T-helper 2 cell treated with Interferon-gamma antibody and Interleukin-4, amounts not matched to agents 5 μg/mL and 100 μg/mL, for 36 hours (primary cell): ENCODE results near the gene SEMA4D.

Source experiments
- DNase-seq: peaks from one replicate; pipeline ENCODE4 v3.0.0; 2021; ENCODE audit warnings: low spot score
- H3K27ac Mint-ChIP-seq: one replicate; pipeline ENCODE4 v1.8.0; 2021; ENCODE audit warnings: mild to moderate bottlenecking, mixed read lengths
- H3K27me3 Mint-ChIP-seq: one replicate; pipeline ENCODE4 v1.8.0; 2021; ENCODE audit warnings: low read depth, mixed read lengths
- H3K36me3 Mint-ChIP-seq: one replicate; pipeline ENCODE4 v1.8.0; 2021; ENCODE audit warnings: low read depth, mixed read lengths
- H3K4me1 Mint-ChIP-seq: one replicate; pipeline ENCODE4 v1.8.0; 2021; ENCODE audit warnings: low read depth, mixed read lengths
- H3K4me3 Mint-ChIP-seq: one replicate; pipeline ENCODE4 v1.8.0; 2022; ENCODE audit warnings: mild to moderate bottlenecking, moderate library complexity, mixed read lengths
- H3K9me3 Mint-ChIP-seq: one replicate; pipeline ENCODE4 v1.8.0; 2021; ENCODE audit warnings: mixed read lengths

The SEMA4D gene

DNA sequence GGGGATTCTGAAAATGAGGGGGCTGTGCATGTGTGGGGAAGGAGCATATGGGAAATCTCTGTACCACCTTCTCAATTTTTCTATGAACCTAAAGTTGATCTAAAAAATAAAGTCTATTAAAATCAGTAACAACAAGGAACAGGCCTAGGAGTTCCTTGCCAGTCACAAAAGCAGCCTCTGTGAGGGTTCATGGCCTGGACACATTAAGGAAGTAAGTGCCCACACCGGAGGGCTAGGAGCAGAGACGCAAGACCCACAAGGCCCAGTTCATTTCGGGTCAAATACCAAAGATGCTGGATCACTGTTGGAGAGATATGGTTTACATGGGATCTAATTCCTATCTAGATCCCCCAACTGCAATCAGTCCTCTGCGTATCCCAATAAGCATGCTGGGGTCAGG, 88.4 kb downstream of the SEMA4D start:
- Mint-ChIP-seq H3K27ac (peak overlapping the region; percentile 92), H3K27me3 (no peaks in the 10 kb centered on the region), H3K4me1 (peaks cover 74% of the 10 kb centered on the region), H3K4me3 (peak overlapping the region; percentile 72), H3K9me3 (peaks cover 5% of the 10 kb centered on the region), H3K36me3 (peaks cover 90% of the 10 kb centered on the region)
- no peak for DNase-seq

GRCh38 chr9:89408628-89409101, 89.2 kb downstream of the SEMA4D start:
- DNase-seq, result peak; percentile 47

DNA sequence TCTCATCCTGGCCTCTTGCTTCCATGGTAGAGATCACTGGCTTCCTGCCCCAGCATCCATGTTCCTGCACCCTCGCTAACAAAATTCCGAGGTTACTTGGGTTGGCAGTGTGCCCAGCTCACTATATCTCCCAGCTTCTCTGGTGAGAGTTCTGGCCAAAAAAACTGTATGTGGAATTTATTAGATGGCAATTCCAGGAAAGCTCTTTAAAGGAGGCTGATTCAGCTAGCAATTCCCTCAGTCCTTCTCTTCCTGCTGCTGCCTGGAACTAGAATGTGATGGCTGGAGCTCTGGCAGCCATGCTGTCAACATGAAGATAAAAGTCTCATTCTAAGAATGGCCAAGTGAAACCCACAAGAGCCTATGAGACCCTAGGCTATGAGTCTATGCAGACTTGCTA, 90.8 kb downstream of the SEMA4D start:
- peak overlapping the region; percentile 55 for H3K4me3 Mint-ChIP-seq
- no peak for DNase-seq
- no peaks in the 10 kb centered on the region for H3K27me3 Mint-ChIP-seq
- peak overlapping the region; percentile 88 for H3K27ac Mint-ChIP-seq
- peaks cover 93% of the 10 kb centered on the region for H3K36me3 Mint-ChIP-seq
- peaks cover 60% of the 10 kb centered on the region for H3K4me1 Mint-ChIP-seq
- peaks cover 5% of the 10 kb centered on the region for H3K9me3 Mint-ChIP-seq

More at GRCh38 chr9:89408628-89409101, 89.2 kb downstream of the SEMA4D start:
- Mint-ChIP-seq H3K27ac (peak overlapping the region; percentile 92), H3K9me3 (peaks cover 5% of the 10 kb centered on the region), H3K36me3 (peaks cover 90% of the 10 kb centered on the region), H3K27me3 (no peaks in the 10 kb centered on the region), H3K4me1 (peaks cover 71% of the 10 kb centered on the region), H3K4me3 (peak overlapping the region; percentile 72)

GRCh38 chr9:89405826-89406225, 92.1 kb downstream of the SEMA4D start:
- H3K27ac Mint-ChIP-seq, result peak overlapping the region; percentile 88
- H3K4me3 Mint-ChIP-seq, result peak overlapping the region; percentile 1
- no peaks in the 10 kb centered on the region for H3K27me3 Mint-ChIP-seq
- H3K36me3 Mint-ChIP-seq, result peaks cover 94% of the 10 kb centered on the region
- H3K9me3 Mint-ChIP-seq, result peaks cover 5% of the 10 kb centered on the region
- H3K4me1 Mint-ChIP-seq, result peaks cover 56% of the 10 kb centered on the region
- no peak for DNase-seq

DNA sequence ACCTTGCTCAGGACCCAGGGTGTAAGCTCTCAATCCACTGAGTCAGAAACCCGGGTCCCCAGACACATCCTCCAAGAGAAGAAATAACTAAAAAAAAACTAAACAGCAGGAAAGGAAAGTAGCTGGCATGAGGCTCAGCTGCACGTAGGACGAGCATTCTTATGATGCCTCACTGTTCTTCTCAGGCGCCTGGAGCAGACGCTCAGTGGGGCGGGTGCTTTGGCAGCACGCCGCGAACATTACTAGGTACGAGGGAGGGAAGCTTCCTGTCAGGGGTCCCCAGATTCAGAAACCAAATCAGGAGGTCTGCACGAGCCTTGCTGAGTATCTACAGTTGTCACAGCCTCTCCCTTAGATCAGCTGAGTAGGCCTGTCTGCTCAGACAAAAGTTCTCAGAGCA, 93.8 kb downstream of the SEMA4D start:
- no peak overlapping the region for H3K4me3 Mint-ChIP-seq
- H3K27ac Mint-ChIP-seq, result peak overlapping the region; percentile 70
- H3K9me3 Mint-ChIP-seq, result peaks cover 5% of the 10 kb centered on the region
- H3K27me3 Mint-ChIP-seq, result no peaks in the 10 kb centered on the region
- no peak for DNase-seq
- H3K4me1 Mint-ChIP-seq, result peaks cover 45% of the 10 kb centered on the region
- H3K36me3 Mint-ChIP-seq, result peaks cover 94% of the 10 kb centered on the region

GRCh38 chr9:89402695-89403427, 95.1 kb downstream of the SEMA4D start:
- Mint-ChIP-seq H3K27me3 (no peaks in the 10 kb centered on the region), H3K4me3 (no peak overlapping the region), H3K27ac (peak overlapping the region; percentile 55), H3K9me3 (peaks cover 5% of the 10 kb centered on the region), H3K36me3 (peaks cover 93% of the 10 kb centered on the region), H3K4me1 (peaks cover 35% of the 10 kb centered on the region)
- DNase-seq, result no peak

- Mint-ChIP-seq H3K4me1 (peaks cover 17% of the 10 kb centered on the region), H3K27me3 (no peaks in the 10 kb centered on the region), H3K36me3 (peaks cover 90% of the 10 kb centered on the region), H3K9me3 (no peaks in the 10 kb centered on the region), H3K4me3 (no peak overlapping the region), H3K27ac (peak overlapping the region; percentile 68)
- DNase-seq, result no peak
Measured at GRCh38 chr9:89400403-89401116, 97.4 kb downstream of the SEMA4D start.

- Mint-ChIP-seq H3K9me3 (no peaks in the 10 kb centered on the region), H3K4me1 (peaks cover 17% of the 10 kb centered on the region), H3K27ac (no peak overlapping the region), H3K4me3 (no peak overlapping the region), H3K36me3 (peaks cover 86% of the 10 kb centered on the region), H3K27me3 (no peaks in the 10 kb centered on the region)
- DNase-seq, result no peak
Measured at GRCh38 chr9:89398621-89399020, 99.3 kb downstream of the SEMA4D start.

DNA sequence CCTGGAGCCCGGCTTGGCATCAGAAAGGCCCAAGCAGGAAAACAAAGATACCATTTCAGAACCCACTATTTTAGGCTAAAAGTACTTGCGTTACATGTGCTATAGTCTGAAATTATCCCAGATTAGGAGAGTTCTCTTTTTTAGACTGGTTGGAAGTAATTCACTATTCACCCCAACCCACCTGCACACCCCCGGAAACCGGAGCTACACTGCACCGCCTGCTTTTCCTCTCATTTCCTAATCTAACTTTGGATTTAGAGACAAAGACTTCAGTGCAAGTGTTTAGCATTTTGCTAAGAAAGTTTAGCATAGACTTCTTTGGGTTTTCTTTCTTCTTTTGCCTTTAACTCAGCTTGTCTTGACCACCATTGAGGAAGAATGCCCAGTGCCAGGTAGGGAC, 100.4 kb downstream of the SEMA4D start:
- Mint-ChIP-seq H3K9me3 (no peaks in the 10 kb centered on the region), H3K27me3 (no peaks in the 10 kb centered on the region), H3K4me1 (peaks cover 17% of the 10 kb centered on the region), H3K27ac (no peak overlapping the region), H3K36me3 (peaks cover 87% of the 10 kb centered on the region), H3K4me3 (no peak overlapping the region)
- no peak for DNase-seq

DNA sequence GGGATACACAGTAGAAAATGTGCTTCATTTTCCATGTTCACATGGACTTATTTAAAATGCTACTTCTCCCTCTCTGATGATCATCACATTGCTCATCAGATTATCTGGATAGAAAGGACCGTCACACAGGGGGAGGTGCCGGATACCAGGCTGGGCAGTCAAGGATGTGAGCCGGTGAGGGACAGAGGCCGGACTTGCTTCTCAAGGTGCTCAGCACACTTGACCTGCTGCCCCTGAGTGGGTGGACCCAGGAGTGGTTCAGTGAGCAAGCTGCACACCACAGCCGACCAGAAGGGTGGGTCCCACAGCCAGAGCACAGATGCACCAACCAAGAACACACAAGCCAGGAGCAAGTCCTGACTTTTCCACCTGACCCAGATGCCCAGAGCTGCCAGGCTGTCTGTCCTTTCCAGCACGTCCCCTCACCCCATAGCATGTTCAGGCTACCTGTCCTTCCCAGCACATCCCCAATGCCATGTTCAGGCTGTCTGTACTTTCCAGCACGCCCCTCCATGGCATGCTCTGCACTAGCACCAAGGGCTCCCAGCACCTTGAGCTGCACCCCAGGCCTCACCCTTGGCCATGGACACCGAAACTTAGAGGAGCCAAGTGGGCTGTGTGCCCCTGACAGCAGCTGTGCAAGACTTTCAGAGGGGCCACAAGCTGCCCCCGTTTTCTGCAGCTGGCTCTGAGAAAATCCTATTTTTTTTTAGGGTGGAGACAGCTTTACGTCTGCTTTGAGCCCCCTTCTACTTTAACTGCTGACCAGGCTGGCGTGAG, 101.8 kb downstream of the SEMA4D start:
- peaks cover 11% of the 10 kb centered on the region for H3K4me1 Mint-ChIP-seq

DNA sequence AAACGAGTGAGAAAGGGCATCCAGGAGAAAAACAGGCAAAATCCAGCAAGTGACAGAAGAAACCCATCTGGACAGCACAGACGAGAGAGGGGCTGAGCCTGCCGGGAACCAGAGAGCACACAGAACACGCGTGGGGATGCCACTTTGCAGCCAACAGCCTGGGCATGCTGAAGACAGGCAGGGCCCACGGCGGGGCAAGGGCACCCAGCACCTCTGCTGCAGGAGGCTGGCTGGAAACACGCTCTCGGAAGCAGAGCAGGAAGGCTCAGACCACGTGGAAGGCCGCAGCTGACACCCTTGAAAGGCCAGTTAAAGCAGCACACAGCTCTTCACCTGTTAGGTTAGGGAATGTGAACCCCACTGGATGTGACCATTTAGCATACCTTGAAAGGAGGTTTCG, 103.5 kb downstream of the SEMA4D start:
- Mint-ChIP-seq H3K36me3 (peaks cover 88% of the 10 kb centered on the region), H3K27ac (peak overlapping the region; percentile 46), H3K4me1 (peaks cover 6% of the 10 kb centered on the region), H3K4me3 (no peak overlapping the region), H3K9me3 (no peaks in the 10 kb centered on the region), H3K27me3 (no peaks in the 10 kb centered on the region)
- DNase-seq, result no peak

More for the DNA sequence above, 101.8 kb downstream of the SEMA4D start:
- no peak for DNase-seq
- Mint-ChIP-seq H3K36me3 (peaks cover 85% of the 10 kb centered on the region), H3K4me3 (no peak overlapping the region), H3K27ac (no peak overlapping the region), H3K9me3 (no peaks in the 10 kb centered on the region), H3K27me3 (no peaks in the 10 kb centered on the region)

DNA sequence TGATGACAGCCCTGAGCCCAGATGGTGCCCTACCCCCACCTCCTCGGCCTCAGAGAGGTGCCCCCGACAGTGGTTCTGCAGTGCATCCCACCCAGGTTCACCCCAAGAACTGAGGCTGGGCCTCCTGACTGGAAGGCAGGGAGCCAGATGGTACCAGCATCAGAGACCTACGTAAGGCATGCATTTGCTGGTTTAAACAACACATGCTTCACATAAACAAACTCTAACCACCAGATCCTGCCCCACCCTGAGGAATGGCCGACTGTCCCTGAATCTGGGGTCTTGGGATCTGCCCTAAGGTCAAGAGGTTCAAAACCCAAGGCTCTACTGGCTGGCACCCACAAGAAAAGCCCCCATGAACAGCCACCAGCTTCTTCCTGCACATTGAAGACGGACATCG, 106.3 kb downstream of the SEMA4D start:
- H3K4me1 Mint-ChIP-seq, result peaks cover 11% of the 10 kb centered on the region
- peaks cover 90% of the 10 kb centered on the region for H3K36me3 Mint-ChIP-seq
- no peak overlapping the region for H3K27ac Mint-ChIP-seq
- no peak overlapping the region for H3K4me3 Mint-ChIP-seq
- H3K9me3 Mint-ChIP-seq, result no peaks in the 10 kb centered on the region
- no peaks in the 10 kb centered on the region for H3K27me3 Mint-ChIP-seq
- DNase-seq, result no peak

DNA sequence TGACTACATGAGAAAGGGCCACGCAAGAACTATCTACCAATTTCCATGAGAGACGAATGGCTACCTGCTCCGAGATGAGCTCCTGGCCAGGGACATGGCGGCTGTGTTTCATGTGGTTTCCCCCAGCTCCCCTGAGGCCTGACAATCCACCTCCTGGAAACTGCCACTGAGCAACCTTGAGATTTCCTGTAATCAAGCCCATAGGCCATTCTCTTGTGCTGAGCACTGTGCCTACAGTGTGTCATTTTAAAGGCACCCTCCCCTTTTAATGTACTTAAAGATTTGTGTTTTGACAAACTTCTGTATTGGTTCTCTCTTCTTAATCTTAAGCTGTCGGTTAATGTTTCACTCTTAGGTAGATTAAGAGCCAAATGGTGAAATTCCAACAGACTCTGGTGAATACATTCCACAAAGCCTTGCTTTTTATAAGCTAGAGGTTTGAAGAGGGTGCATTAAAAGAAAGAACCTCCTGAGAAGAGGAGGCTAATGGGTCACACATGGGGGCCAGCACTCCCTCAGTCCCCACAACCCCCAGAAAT, 107.3 kb downstream of the SEMA4D start:
- H3K9me3 Mint-ChIP-seq, result no peaks in the 10 kb centered on the region
- peaks cover 11% of the 10 kb centered on the region for H3K4me1 Mint-ChIP-seq
- no peak overlapping the region for H3K4me3 Mint-ChIP-seq
- DNase-seq, result no peak
- H3K27me3 Mint-ChIP-seq, result no peaks in the 10 kb centered on the region
- peaks cover 92% of the 10 kb centered on the region for H3K36me3 Mint-ChIP-seq
- H3K27ac Mint-ChIP-seq, result peak overlapping the region; percentile 62
